Measurements from ENCODE around the gene UQCC5.

Gene UQCC5

GRCh38 chr3:52532838-52533622 is 3.4 kb upstream of the UQCC5 start:
- DNase-seq (ENCODE audit: low read depth in 2 of 3, low spot score in 2 of 3) = peak in 1 of 3 experiments; percentile 17

- DNase-seq (ENCODE audit: low read depth in 2 of 3, low spot score in 2 of 3) = peak in 2 of 3 experiments; percentile 40 to 58
Observed at GRCh38 chr3:52533623-52534280, 2.7 kb upstream of the UQCC5 start, which contains the start of gene NT5DC2. TSS of gene NT5DC2 (minus strand) at chr3:52533857. CDS start at chr3:52533737, 120 bp downstream.

GRCh38 chr3:52534281-52535183 is 1.9 kb upstream of the UQCC5 start:
- no peak for DNase-seq (ENCODE audit: low read depth in 2 of 3, low spot score in 2 of 3)

- no peak for DNase-seq (ENCODE audit: low read depth in 2 of 3, low spot score in 2 of 3)
Observed at GRCh38 chr3:52535411-52536111, 844 bp upstream of the UQCC5 start.

GRCh38 chr3:52536112-52536368 is 365 bp upstream of the UQCC5 start:
- no peak for DNase-seq (ENCODE audit: low read depth in 2 of 3, low spot score in 2 of 3)

GRCh38 chr3:52537165-52537620 is 788 bp downstream of the UQCC5 start:
- DNase-seq (ENCODE audit: low read depth in 2 of 3, low spot score in 2 of 3) = no peak

- no peak for DNase-seq (ENCODE audit: low read depth in 2 of 3, low spot score in 2 of 3)
Observed at GRCh38 chr3:52537726-52538421, 1.5 kb downstream of the UQCC5 start.

- DNase-seq (ENCODE audit: low read depth in 2 of 3, low spot score in 2 of 3) = no peak
Observed at GRCh38 chr3:52539010-52539653, 2.7 kb downstream of the UQCC5 start.

GRCh38 chr3:52541050-52541449 is 4.6 kb downstream of the UQCC5 start:
- DNase-seq (ENCODE audit: low read depth in 2 of 3, low spot score in 2 of 3) = no peak

GRCh38 chr3:52544937-52545336 is 8.5 kb downstream of the UQCC5 start:
- DNase-seq (ENCODE audit: low read depth in 2 of 3, low spot score in 2 of 3) = no peak

GRCh38 chr3:52546111-52546901 is 9.9 kb downstream of the UQCC5 start:
- DNase-seq (ENCODE audit: low read depth in 2 of 3, low spot score in 2 of 3) = no peak

GRCh38 chr3:52547143-52547542 is 10.7 kb downstream of the UQCC5 start:
- DNase-seq (ENCODE audit: low read depth in 2 of 3, low spot score in 2 of 3) = no peak

- DNase-seq (ENCODE audit: low read depth in 2 of 3, low spot score in 2 of 3) = no peak
Observed at GRCh38 chr3:52551118-52551517, 14.7 kb downstream of the UQCC5 start.

- DNase-seq (ENCODE audit: low read depth in 2 of 3, low spot score in 2 of 3) = no peak
Observed at GRCh38 chr3:52552089-52552488, 15.7 kb downstream of the UQCC5 start.

GRCh38 chr3:52554026-52554755 is 17.8 kb downstream of the UQCC5 start:
- DNase-seq (ENCODE audit: low read depth in 2 of 3, low spot score in 2 of 3) = no peak

GRCh38 chr3:52555056-52555455 is 18.7 kb downstream of the UQCC5 start:
- no peak for DNase-seq (ENCODE audit: low read depth in 2 of 3, low spot score in 2 of 3)

GRCh38 chr3:52557011-52557960 is 20.9 kb downstream of the UQCC5 start:
- no peak for DNase-seq (ENCODE audit: low read depth in 2 of 3, low spot score in 2 of 3)
